ENCODE results near the gene KLRK1. TPM values are rescaled to one million over a fixed set of nuclear protein-coding genes. Genes with fewer than 3 reads are reported as not detected.

KLRK1 gene
- total RNA-seq, 1 donor from 2014 or later, result not detected

- TF ChIP-seq, protein P1, sequence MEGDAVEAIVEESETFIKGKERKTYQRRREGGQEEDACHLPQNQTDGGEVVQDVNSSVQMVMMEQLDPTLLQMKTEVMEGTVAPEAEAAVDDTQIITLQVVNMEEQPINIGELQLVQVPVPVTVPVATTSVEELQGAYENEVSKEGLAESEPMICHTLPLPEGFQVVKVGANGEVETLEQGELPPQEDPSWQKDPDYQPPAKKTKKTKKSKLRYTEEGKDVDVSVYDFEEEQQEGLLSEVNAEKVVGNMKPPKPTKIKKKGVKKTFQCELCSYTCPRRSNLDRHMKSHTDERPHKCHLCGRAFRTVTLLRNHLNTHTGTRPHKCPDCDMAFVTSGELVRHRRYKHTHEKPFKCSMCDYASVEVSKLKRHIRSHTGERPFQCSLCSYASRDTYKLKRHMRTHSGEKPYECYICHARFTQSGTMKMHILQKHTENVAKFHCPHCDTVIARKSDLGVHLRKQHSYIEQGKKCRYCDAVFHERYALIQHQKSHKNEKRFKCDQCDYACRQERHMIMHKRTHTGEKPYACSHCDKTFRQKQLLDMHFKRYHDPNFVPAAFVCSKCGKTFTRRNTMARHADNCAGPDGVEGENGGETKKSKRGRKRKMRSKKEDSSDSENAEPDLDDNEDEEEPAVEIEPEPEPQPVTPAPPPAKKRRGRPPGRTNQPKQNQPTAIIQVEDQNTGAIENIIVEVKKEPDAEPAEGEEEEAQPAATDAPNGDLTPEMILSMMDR (IDR thresholded peaks at IDR 0.05; ENCODE audit: insufficient read depth, low read length, severe bottlenecking), result no peak
- DNase-seq (ENCODE audit: low read depth) (no peak), FAIRE-seq (no peak)
- Histone ChIP-seq H3K4me3 (ENCODE audit: low read depth, low read length) (no peak overlapping the region), H3K36me3 (ENCODE audit: control insufficient read depth, insufficient read depth, low read length) (no peaks in the 10 kb centered on the region), H3K27me3 (ENCODE audit: control insufficient read depth, insufficient read depth, low read length) (no peaks in the 10 kb centered on the region)
Measured at GRCh38 chr12:10408842-10409241, 19.0 kb upstream of the KLRK1 start.

DNA sequence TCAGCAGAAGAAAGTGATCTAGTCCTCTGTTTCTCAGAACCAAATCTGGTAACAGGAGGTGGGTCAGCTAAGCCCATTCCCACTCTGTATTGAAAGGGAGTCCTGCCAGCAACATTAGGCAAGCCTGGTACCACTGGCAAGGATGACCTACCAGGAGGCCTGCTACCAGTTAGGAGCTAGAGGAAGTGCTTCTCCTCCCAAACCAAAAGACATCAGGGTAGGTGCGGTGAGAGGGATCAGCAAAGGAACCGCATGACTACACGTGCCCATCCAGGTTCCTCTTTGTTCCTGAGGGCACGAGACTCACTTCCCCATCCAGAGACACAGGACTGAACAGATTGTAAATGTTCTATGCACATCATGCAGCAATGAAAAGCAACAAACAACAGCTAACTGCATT lies 16.9 kb upstream of the KLRK1 start:
- TF ChIP-seq, protein P1 (IDR thresholded peaks at IDR 0.05; ENCODE audit: insufficient read depth, low read length, severe bottlenecking), result no peak
- Histone ChIP-seq H3K36me3 (ENCODE audit: control insufficient read depth, insufficient read depth, low read length) (no peaks in the 10 kb centered on the region), H3K4me3 (ENCODE audit: low read depth, low read length) (no peak overlapping the region), H3K27me3 (ENCODE audit: control insufficient read depth, insufficient read depth, low read length) (no peaks in the 10 kb centered on the region)
- no peak for FAIRE-seq
- DNase-seq (ENCODE audit: low read depth), result no peak

DNA sequence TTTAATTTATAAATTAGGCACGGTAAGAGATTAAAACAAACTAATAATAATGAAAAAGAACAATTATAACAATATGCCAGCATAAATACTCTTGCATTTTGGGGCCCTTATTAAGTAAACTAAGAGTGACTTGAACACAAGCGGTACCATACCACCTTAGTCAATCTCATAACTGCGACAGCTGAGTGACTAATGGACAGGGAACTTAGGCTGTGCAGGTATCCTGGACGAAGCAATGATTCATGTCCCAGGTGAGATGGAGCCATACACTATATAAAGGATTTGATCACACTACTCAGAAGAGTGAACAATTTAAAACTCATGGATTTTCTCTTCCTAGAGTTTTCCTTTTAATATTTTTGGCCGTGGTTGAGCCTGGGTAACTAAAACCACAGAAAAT lies 15.5 kb upstream of the KLRK1 start:
- no peak for FAIRE-seq
- no peaks in the 10 kb centered on the region for H3K36me3 ChIP-seq (ENCODE audit: control insufficient read depth, insufficient read depth, low read length)
- no peak overlapping the region for H3K4me3 ChIP-seq (ENCODE audit: low read depth, low read length)
- TF ChIP-seq, protein P1 (IDR thresholded peaks at IDR 0.05; ENCODE audit: insufficient read depth, low read length, severe bottlenecking), result no peak
- DNase-seq (ENCODE audit: low read depth), result peak; percentile 91
- H3K27me3 ChIP-seq (ENCODE audit: control insufficient read depth, insufficient read depth, low read length), result no peaks in the 10 kb centered on the region

GRCh38 chr12:10404798-10405197 lies 15.0 kb upstream of the KLRK1 start:
- Histone ChIP-seq H3K27me3 (ENCODE audit: control insufficient read depth, insufficient read depth, low read length) (no peaks in the 10 kb centered on the region), H3K36me3 (ENCODE audit: control insufficient read depth, insufficient read depth, low read length) (no peaks in the 10 kb centered on the region), H3K4me3 (ENCODE audit: low read depth, low read length) (no peak overlapping the region)
- FAIRE-seq (no peak), DNase-seq (ENCODE audit: low read depth) (no peak)
- TF ChIP-seq, protein P1 (IDR thresholded peaks at IDR 0.05; ENCODE audit: insufficient read depth, low read length, severe bottlenecking), result no peak

- no peaks in the 10 kb centered on the region for H3K27me3 ChIP-seq (ENCODE audit: control insufficient read depth, insufficient read depth, low read length)
- FAIRE-seq, result no peak
- H3K4me3 ChIP-seq (ENCODE audit: low read depth, low read length), result no peak overlapping the region
- no peak for DNase-seq (ENCODE audit: low read depth)
- TF ChIP-seq, protein P1 (IDR thresholded peaks at IDR 0.05; ENCODE audit: insufficient read depth, low read length, severe bottlenecking), result no peak
- H3K36me3 ChIP-seq (ENCODE audit: control insufficient read depth, insufficient read depth, low read length), result no peaks in the 10 kb centered on the region
Measured at GRCh38 chr12:10400829-10401228, 11.0 kb upstream of the KLRK1 start.

GRCh38 chr12:10398168-10398567 lies 8.3 kb upstream of the KLRK1 start:
- DNase-seq (ENCODE audit: low read depth), result no peak
- Histone ChIP-seq H3K27me3 (ENCODE audit: control insufficient read depth, insufficient read depth, low read length) (no peaks in the 10 kb centered on the region), H3K4me3 (ENCODE audit: low read depth, low read length) (no peak overlapping the region), H3K36me3 (ENCODE audit: control insufficient read depth, insufficient read depth, low read length) (no peaks in the 10 kb centered on the region)
- TF ChIP-seq, protein P1 (IDR thresholded peaks at IDR 0.05; ENCODE audit: insufficient read depth, low read length, severe bottlenecking), result no peak
- FAIRE-seq, result no peak

All from bronchial epithelial cell (primary cell).